ENCODE measurements around the gene KIF26B.

Gene KIF26B

GRCh38 chr1:245591346-245592188 lies 436.8 kb downstream of the KIF26B start:
- in situ Hi-C loops (cut with HindIII; ENCODE audit: low pct_ligation_motif_present, low pct_unique_long_range_greater_than_20kb, low sequenced_read_pairs), result no loop called here
- no peak for DNase-seq

DNA sequence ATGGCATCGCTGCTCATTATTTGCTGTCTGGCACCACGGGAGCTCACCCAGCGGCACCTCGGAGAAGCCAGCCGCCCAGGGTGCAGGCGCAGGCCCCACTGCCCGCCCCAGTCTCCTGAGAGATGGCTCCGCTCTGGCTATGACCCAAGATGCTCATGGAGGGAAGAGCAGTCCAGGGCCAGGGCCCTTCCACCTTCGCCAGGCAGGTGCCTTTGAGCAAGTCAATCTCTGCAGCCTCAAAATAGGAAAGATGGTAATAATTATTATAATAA lies 437.3 kb downstream of the KIF26B start:
- no peak for DNase-seq
- in situ Hi-C loops (cut with HindIII; ENCODE audit: low pct_ligation_motif_present, low pct_unique_long_range_greater_than_20kb, low sequenced_read_pairs), result no loop called here

DNA sequence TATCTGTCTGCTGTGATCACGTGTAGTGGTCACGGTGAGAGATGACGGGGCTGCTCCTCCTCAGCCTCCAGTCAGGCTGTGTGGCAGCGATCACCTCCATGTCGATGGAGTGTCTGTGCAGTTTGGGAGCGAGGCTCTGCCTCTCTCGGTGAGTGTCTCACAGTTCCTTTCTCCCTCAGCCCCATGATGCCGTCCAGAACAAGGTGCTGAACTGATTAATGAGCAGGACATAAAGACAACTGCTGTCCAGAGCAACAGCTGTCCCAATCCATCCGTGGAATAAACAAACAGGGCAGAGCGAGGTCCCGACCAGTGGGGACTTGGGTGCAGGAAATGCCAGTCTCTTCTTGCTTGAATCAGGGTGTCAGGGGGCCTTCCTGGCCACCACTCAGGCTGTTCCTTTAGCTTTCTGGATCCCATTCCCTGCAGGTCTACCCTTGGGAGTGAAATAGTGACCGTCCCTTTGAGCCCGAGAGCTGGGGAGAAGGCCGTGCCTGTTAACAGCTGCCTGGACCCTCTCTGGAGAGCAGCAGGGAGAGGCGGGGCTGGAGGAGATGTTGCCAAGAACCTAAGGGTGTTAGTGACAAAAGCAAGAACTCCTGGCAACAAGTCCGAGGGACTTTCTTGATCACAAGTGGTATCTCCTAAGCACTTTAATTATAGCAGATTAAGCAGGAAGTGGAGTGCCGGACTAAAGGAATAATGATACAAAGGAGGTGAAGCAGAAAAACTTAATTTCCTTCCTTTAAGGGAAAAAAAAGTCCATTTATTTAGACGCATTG lies 443.9 kb downstream of the KIF26B start:
- in situ Hi-C loops (cut with HindIII; ENCODE audit: low pct_ligation_motif_present, low pct_unique_long_range_greater_than_20kb, low sequenced_read_pairs), result no loop called here
- DNase-seq, result no peak

GRCh38 chr1:245599371-245600174 lies 444.8 kb downstream of the KIF26B start:
- no peak for DNase-seq
- in situ Hi-C loops (cut with HindIII; ENCODE audit: low pct_ligation_motif_present, low pct_unique_long_range_greater_than_20kb, low sequenced_read_pairs), result no loop called here

DNA sequence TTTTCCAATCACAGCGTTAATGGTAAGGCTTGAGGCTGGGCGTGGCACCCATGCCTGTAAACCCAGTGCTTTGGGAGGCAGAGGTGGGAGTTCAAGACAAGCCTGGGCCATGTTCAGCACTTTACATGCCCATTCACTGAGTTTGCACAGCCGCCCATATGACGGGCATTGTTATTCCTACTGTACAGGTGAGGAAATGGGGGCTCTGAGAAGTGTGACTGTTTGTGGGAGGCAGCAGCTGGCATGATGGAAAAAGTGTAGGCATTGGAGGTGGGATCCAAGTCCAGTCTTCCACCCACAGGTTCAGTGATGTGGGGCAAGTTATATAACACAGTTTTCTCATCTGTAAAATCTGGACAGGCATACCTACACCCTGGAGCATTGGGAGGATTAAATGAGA lies 445.9 kb downstream of the KIF26B start:
- DNase-seq, result no peak
- in situ Hi-C loops (cut with HindIII; ENCODE audit: low pct_ligation_motif_present, low pct_unique_long_range_greater_than_20kb, low sequenced_read_pairs), result no loop called here

- in situ Hi-C loops (cut with HindIII; ENCODE audit: low pct_ligation_motif_present, low pct_unique_long_range_greater_than_20kb, low sequenced_read_pairs), result no loop called here
- no peak for DNase-seq
Measured at GRCh38 chr1:245603311-245603865, 448.6 kb downstream of the KIF26B start.

DNA sequence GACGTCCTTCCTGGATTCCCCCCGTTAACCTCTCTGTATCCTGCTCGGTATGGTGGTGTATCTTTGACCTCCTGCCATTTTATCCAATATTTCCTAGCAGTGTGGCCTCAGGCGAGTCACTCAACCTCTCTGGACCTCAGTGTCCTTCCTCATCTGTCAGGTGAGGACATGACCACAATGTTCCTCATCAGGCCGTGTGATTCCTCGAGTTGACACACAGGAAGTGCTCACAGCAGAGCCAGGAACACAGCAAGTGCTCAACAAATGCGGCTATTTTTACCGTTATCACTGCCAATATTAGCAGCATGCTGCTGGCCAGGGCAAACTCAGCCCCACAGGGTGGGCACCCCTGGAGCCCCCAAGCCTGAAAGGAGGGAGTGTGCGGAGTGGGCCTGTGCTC lies 450.2 kb downstream of the KIF26B start:
- in situ Hi-C loops (cut with HindIII; ENCODE audit: low pct_ligation_motif_present, low pct_unique_long_range_greater_than_20kb, low sequenced_read_pairs), result no loop called here
- no peak for DNase-seq

GRCh38 chr1:245605480-245606156 lies 450.8 kb downstream of the KIF26B start:
- in situ Hi-C loops (cut with HindIII; ENCODE audit: low pct_ligation_motif_present, low pct_unique_long_range_greater_than_20kb, low sequenced_read_pairs), result no loop called here
- no peak for DNase-seq

DNA sequence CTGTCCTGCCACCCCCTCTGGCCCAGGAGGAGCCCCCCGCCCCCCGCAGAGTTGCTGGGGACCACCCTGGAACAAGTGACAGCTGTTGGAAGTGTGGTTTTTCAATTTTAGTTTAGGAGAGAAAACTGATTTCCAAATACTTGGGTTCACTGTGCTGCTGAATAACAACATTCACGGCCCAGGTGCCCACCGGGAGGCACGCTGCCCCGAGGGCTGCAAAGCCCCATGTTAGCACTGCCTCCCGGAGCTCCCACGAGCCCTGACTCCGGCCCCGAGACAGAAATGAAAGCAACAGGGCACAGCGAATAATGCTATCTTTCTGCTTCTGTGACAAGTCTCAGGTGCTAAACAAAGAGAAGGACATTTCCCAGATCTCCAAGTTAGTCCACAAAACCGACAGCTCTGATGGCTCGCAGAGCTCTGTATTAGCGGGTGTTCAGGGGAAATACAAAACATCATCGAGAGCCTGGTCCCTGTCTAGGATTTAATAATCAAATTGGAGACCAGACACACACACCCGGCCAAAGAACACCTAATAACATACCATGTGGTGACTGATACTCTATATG lies 451.5 kb downstream of the KIF26B start:
- no peak for DNase-seq
- in situ Hi-C loops (cut with HindIII; ENCODE audit: low pct_ligation_motif_present, low pct_unique_long_range_greater_than_20kb, low sequenced_read_pairs), result no loop called here

DNA sequence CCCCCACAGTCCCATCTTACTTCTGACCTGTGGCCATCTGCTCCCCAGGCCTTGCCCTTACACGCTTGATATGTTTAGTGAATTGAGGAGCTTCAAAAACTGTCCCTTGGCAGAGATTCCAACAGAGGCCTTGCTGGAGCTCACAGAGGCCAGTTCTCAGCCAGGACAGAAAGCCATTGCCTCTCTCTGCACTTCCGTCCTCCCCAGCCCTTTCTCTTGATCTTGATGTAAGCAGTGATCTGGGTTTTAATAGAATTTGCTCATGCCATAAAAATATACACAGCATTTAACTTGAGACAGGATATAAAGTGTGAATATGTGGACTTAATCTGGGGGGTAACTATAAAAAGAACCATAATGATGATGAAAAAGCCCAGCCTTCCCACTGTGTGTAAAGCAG lies 453.5 kb downstream of the KIF26B start:
- in situ Hi-C loops (cut with HindIII; ENCODE audit: low pct_ligation_motif_present, low pct_unique_long_range_greater_than_20kb, low sequenced_read_pairs), result no loop called here
- no peak for DNase-seq

DNA sequence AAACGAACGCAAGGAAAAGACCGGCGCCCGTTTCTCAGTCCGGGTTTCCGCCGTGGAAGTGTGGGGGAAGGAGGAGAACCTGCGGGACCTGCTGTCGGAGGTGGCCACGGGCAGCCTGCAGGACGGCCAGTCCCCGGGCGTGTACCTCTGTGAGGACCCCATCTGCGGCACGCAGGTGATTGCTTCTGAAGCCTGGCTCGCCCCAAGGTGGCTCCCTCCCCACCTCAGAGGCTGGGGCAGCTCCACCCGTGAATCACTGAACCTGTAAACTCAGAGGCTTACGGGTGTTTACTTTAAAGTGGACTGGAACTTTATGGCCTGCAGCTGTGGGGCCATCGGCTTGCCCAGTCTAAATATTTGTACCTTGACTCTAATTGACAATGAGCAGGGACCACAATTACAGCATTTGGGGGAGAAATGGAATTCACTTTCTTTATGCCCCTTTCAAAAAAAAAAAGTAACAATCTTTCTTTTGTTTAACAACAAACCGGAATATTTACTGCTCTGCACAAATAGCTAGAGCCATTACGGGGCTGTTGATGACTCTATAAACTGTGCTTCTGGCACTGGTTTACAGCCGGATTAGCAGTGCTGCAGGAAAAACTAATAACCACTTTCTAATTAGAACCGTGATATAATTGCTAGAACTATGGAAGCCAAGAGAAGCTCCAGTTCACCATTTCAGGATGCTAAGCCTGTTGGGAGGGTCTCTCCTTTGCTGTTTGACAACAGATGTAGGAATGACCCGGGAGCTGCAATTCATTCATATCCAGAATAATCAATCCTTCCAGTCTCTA lies 454.8 kb downstream of the KIF26B start:
- in situ Hi-C loops (cut with HindIII; ENCODE audit: low pct_ligation_motif_present, low pct_unique_long_range_greater_than_20kb, low sequenced_read_pairs), result no loop called here
- DNase-seq, result no peak

GRCh38 chr1:245611251-245611650 lies 456.5 kb downstream of the KIF26B start:
- no peak for DNase-seq
- in situ Hi-C loops (cut with HindIII; ENCODE audit: low pct_ligation_motif_present, low pct_unique_long_range_greater_than_20kb, low sequenced_read_pairs), result no loop called here

DNA sequence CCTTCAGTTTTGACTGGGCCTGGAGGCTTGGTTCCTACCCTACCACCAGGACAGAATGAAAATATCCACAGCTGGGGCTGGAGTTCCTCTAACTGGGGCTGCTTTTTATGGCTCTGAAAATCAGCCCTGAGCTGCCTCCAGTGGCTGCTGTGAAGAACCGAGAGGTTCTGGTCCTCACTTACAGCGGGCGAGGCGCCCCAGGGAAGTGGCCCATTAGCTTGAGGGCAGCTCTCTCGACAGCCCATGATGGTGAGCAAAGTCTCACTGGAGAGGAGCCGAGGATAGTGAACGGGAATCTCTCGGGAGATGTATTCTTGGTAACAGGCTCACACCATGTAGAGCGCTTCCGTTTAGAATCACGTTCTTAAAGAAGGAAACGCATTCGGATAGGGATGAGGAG lies 459.7 kb downstream of the KIF26B start:
- no peak for DNase-seq
- in situ Hi-C loops (cut with HindIII; ENCODE audit: low pct_ligation_motif_present, low pct_unique_long_range_greater_than_20kb, low sequenced_read_pairs), result no loop called here

- no peak for DNase-seq
- in situ Hi-C loops (cut with HindIII; ENCODE audit: low pct_ligation_motif_present, low pct_unique_long_range_greater_than_20kb, low sequenced_read_pairs), result no loop called here
Measured at GRCh38 chr1:245615001-245615400, 460.2 kb downstream of the KIF26B start.

DNA sequence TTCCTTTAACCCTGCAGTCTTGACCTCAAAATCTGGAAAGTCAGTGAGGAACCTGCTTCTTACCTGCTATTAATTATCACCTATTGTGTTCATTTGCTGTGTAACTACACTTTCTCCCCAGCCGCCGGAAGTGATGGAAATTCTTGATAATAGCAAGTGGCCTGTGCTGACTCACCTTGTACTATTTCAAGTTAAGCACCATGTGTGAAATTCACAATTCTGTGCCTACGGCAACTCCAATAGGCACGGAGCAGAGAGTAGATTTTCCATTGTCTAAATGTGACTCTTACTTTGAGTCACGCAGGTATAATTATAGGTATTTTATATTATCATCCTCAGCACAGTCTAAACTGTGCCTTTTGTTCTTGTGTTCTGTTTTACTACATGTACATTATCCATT lies 466.8 kb downstream of the KIF26B start:
- DNase-seq, result no peak
- in situ Hi-C loops (cut with HindIII; ENCODE audit: low pct_ligation_motif_present, low pct_unique_long_range_greater_than_20kb, low sequenced_read_pairs), result no loop called here

DNA sequence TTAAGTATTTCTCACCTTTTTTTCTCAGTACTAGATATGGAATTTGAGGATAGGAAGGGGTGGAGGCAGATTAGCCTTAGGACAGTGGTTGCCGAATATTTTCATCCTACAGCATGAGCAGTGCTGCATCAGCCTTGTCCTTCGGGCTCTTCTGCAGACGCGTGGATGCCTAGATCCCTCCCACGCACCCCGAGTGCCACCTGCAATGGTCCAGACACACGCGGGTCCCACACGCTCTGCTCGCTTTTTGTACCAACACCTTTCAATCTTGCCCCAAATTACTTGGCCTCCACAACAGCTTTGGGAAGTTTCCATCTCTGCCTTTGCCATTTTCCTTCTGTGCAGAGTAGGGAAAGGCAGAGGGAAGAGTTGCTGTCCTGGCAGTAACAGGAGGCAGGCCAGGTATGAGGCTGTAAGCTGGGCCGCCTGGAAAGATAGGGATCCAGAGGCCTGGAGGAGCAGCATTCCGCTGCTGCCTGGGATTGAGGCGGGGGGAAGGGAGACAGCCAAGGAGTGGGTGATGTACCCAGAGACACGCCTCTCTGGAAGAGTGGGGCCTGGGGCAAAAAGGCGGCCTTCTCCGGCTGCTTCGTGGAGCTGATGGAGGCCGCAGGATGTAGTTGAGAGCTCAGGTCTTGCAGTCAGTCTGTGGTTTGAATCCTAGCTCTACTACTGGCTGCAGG lies 467.7 kb downstream of the KIF26B start:
- in situ Hi-C loops (cut with HindIII; ENCODE audit: low pct_ligation_motif_present, low pct_unique_long_range_greater_than_20kb, low sequenced_read_pairs), result no loop called here

GRCh38 chr1:245641384-245641783 lies 486.6 kb downstream of the KIF26B start:
- in situ Hi-C loops (cut with HindIII; ENCODE audit: low pct_ligation_motif_present, low pct_unique_long_range_greater_than_20kb, low sequenced_read_pairs), result no loop called here
- DNase-seq, result no peak

More for the DNA sequence above, 467.7 kb downstream of the KIF26B start:
- DNase-seq, result no peak
